Activated T-helper 1 cell treated with anti-CD3 and anti-CD28 coated beads, Interleukin-2, amount 50 U/mL, for 16 hours (primary cell): ENCODE measurements around the gene SPAG16.
"Not testable (repeated sequence)": the region's sequence is repeated elsewhere in the genome, so short reads cannot be mapped to it uniquely, and the experiment has no call there.

Experiments used
- DNase-seq, 2 donors: peaks; one replicate each; pipeline ENCODE4 v3.0.0-alpha.2; 2020; ENCODE audit warnings: low read depth in 1 of 2, low spot score in 1 of 2

Gene SPAG16

GRCh38 chr2:213989207-213989606 lies 704.9 kb downstream of the SPAG16 start:
- DNase-seq = no peak

DNA sequence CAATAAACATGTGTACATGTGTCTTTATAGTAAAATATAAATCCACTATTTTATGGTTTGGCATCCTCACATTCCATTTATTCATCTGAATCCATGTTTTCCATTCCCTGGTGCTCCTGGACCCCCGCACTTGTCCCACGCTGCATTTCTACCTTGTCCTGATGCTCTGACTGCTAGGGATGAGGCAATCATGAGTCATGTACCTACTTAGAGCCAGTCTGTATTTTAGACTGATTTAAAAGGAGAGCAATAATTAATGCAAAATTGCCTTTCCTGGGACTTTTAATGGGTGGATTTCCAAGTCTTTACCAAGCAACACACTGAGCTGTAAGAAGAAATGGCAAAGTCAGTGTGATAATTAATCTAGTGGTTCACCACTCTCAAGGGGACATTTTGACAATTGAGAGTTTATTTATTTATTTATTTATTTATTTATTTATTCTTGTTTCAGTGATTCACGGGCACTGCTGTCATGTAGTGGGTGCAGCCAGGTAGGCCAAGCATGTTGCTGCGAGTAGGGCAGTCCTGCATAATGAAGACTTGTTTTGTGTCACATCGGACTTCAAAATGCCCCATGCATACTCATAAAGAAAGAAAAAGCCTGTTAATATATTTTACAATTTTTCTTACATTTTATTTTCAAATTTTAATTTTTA lies 707.3 kb downstream of the SPAG16 start:
- no peak for DNase-seq

DNA sequence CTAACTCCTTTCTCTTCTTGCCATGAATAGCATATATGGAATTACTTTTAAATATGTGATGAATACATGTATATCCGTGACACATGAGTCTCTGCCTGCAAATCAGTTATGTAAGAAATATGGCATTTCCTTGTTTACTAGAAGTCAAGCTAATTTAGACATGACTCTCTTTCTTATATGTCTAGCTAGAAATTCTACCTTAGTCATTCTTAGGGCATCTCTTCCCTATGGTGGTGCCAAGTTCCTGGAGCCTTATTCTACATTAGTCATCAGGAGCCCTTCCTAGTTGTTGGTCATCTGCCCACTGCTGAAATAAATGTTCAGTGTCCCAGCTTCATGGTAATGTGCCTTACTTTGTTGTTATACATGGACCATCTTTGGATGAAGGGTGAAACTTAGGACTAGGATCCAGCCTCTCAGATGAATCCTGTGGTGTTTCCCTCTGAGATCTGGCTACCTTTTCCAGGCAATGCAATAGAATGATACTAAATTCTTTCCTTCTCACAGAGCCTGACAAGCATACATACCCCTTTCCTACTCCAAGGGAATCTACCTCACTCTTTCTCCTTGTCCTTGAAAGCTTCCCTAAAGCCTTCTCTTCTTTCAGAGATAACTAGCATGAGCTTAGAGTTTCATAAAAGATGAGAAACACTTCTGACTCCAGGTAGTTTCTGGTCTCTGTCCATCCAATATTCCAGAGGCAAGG lies 711.3 kb downstream of the SPAG16 start:
- no peak for DNase-seq

DNA sequence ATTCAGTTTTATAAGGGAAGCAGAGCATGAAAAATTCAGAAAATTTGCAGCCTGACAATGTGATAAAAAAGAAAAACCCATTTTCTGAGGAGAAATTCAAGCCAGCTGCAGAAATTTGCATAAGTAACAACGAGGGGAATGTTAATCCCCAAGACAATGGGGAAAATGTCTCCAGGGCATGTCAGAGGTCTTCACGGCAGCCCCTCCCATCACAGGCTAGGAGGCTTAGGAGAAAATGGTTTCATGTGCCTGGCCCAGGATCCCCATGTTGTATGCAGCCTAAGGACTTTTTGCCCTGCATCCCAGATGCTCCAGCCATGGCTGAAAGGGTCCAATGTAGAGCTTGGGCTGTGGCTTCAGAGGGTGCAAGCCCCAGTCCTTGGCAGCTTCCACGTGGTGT lies 714.7 kb downstream of the SPAG16 start:
- not testable (repeated sequence) for DNase-seq

GRCh38 chr2:214004463-214004862 lies 720.2 kb downstream of the SPAG16 start:
- no peak for DNase-seq

- DNase-seq = no peak
These were observed 721.1 kb downstream of the SPAG16 start for GRCh38 chr2:214005337-214005736.

- no peak for DNase-seq
These were observed 722.3 kb downstream of the SPAG16 start for GRCh38 chr2:214006601-214007000.

DNA sequence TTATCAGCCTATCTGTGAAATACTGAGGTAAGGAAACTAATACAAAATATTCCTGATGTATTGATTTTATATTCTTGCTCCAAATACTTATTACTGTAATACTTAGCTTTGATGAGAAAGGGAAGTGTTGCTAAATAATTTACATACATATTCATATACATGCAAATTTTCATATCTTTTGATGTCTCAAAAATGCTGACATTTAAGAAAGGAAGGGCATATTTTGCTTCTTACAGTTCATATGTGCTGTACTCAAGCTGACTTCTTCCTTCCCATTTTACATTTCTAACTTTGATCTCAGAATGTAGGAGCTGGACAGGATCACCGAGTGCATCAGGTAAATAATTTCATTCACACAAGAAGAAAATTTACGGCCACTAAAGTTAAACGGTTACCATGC lies 727.4 kb downstream of the SPAG16 start:
- no peak for DNase-seq

GRCh38 chr2:214014551-214015220 lies 730.4 kb downstream of the SPAG16 start:
- DNase-seq = no peak

- no peak for DNase-seq
These were observed 735.1 kb downstream of the SPAG16 start for GRCh38 chr2:214019229-214019972.

GRCh38 chr2:214019973-214020345 lies 735.7 kb downstream of the SPAG16 start:
- no peak for DNase-seq

DNA sequence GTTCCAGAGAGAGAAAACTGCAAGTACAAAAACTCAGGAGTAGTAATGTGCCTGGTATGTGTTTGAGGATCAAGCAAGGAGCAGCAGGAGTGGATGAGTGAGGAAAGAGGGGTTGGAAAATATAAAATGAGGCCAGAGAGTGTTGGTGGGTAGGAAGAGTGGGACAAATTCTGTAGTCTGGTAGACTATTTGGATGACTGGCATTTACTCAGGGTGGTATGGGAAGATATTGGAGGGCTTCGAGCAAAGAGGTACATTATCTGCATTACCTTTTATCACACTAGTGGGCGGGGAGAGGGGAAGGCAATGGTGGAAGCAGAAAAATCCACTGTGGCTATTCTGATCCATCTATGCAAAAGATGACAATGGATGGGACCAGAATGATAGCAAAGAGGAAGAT lies 744.9 kb downstream of the SPAG16 start:
- no peak for DNase-seq

DNA sequence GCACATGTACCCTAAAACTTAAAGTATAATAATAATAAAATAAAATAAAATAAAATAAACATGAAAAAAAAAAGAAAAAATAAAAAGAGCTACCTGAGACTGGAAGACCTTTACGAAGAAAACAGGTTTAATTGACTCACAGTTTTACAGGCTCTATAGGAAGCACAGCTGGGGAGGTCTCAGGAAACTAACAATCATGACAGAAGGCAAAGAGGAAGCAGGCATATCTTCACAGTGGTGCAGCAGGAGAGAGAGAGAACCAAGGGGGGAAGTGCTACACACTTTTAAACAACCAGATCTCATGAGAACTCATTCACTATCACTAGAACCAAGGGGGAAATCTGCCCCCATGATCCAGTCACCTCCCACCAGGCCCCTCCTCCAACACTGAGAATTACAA lies 747.3 kb downstream of the SPAG16 start:
- DNase-seq = no peak

GRCh38 chr2:214034417-214034816 lies 750.2 kb downstream of the SPAG16 start:
- no peak for DNase-seq

DNA sequence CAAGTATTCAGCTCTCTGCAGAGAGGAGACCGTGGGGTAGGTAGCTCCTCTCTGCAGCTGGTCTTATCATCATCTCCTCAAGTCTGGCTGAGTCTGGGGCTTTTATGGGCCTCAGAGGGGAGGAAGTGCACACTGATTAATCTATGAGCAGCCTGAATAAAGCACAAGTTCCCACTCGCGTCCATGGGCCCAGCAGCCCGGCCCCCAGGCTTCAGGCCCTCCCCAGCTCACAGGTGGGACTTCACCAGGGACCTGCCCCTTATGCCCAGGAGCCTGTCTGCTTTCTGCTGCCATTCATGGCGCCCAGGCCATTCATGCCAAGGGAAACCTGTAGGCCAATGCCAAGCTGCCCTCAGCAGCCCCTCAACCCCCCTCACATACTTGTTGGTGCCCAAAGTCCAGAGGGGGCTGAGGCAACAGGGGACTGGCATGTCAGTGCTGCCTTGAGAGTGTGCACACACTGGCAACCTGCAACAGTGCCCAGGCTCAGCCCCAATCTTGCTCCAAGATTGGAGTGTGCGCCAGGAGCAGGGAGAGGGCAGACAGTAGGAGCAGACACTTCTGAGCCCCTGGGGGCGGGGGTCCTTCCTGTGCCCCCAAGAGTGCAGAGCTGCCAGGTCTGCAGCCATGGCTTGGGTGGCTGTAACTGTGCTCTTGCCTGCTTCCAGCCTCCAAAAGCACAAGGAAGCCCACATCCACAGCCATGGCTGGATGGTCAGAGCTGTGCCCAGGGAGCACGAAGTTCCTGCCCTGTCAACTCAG lies 751.0 kb downstream of the SPAG16 start:
- no peak for DNase-seq

GRCh38 chr2:214035921-214036320 lies 751.7 kb downstream of the SPAG16 start:
- DNase-seq = no peak

- no peak for DNase-seq
These were observed 753.9 kb downstream of the SPAG16 start for GRCh38 chr2:214038186-214038585.

- DNase-seq = no peak
These were observed 766.5 kb downstream of the SPAG16 start for GRCh38 chr2:214050731-214051130.

GRCh38 chr2:214051585-214051984 lies 767.3 kb downstream of the SPAG16 start:
- DNase-seq = no peak

DNA sequence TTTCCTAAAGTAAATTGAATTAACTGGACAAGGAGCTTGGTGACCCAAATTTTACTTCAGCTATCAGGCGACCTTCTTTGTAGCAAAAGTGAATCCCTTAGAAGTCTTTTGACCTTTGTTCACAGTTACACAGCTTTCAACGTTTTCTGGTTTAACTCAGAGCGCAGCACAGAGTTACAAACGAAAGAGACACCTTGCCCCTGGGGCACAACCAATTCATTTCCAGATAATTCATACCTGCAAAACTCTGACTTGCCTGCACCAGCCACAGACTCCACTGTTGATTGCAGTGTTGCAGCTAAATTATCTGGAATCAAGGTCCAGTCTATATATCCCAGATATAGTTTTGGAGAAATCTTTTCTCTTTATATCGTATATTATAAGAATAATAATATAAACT lies 768.0 kb downstream of the SPAG16 start:
- no peak for DNase-seq

DNA sequence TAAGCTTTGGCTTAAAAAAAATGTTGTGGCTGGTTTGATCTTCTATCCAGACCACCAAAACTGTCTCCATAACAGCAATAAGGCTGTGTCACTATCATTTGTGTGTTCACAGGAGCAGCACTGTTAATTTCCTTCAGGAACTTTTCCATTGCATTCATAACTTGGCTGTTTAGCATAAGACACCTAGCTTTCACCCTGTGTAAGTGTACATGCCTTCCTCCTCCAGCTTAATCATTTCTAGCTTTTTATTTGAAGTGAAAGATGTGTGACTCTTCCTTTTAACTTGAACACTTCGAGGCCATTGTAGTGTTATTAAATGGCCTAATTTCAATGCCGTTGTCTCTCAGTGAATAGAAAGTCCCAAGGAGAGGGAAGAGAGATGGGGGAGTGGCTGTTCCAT lies 773.7 kb downstream of the SPAG16 start:
- DNase-seq = no peak
